H1 (cell line): ENCODE data around the gene DDR2. TPM values are rescaled to one million over a fixed set of nuclear protein-coding genes. Genes with fewer than 3 reads are reported as not detected.
A peak's percentile ranks its signal among the peaks of the same experiment; 100 is the strongest.

Source experiments
- CTCF ChIA-PET: fragments of 300-600 bp; sonication (Branson Sonifier 250); formaldehyde crosslinking; loops from one replicate; lab custom pipeline; 2021; ENCODE audit not compliant: partially characterized antibody; lab: Charles Lee
- POLR2A ChIA-PET: fragments of 300-600 bp; sonication (Branson Sonifier 250); formaldehyde crosslinking; loops from one replicate; lab custom pipeline; 2021; ENCODE audit warnings: inconsistent platforms; ENCODE audit not compliant: partially characterized antibody; lab: Charles Lee
- DNase-seq, 2 experiments: peaks; one replicate each; pipeline versions ENCODE4 v3.0.0 to v3.0.0-alpha.2; 2010 to 2022; ENCODE audit warnings: low spot score in 2 of 2, low read depth in 1 of 2, mixed read lengths in 1 of 2
- FAIRE-seq: peaks from 2 replicates; lab custom pipeline; 2011; peaks lifted over from hg19 to GRCh38; lab: Jason Lieb, UNC
- H2AFZ ChIP-seq: 2 replicates; pipeline ENCODE4 v1.8.1; 2012; ENCODE audit warnings: low read length, inconsistent platforms
- H2AK5ac ChIP-seq: 2 replicates; pipeline ENCODE4 v1.6.1; 2013; ENCODE audit warnings: low read depth, low read length
- H2BK120ac ChIP-seq: replicated peaks from 2 replicates; pipeline ENCODE3; 2013; ENCODE audit warnings: low read depth, low read length, inconsistent platforms
- H2BK12ac ChIP-seq: 2 replicates; pipeline ENCODE4 v1.6.1; 2013; ENCODE audit warnings: low read depth, low read length
- H2BK15ac ChIP-seq: 2 replicates; pipeline ENCODE4 v1.6.1; 2013; ENCODE audit warnings: low read length
- H2BK20ac ChIP-seq: 2 replicates; pipeline ENCODE4 v1.6.1; 2013; ENCODE audit warnings: low read length
- H2BK5ac ChIP-seq: 2 replicates; pipeline ENCODE4 v1.6.1; 2013; ENCODE audit warnings: low read depth, low read length
- H3K14ac ChIP-seq: 2 replicates; pipeline ENCODE4 v1.6.1; 2013; ENCODE audit warnings: inconsistent platforms; ENCODE audit not compliant: insufficient read length
- H3K18ac ChIP-seq: 2 replicates; pipeline ENCODE4 v1.6.1; 2013; ENCODE audit warnings: low read length; ENCODE audit errors: extremely low read depth
- H3K23ac ChIP-seq: 2 replicates; pipeline ENCODE4 v1.6.1; 2013; ENCODE audit warnings: inconsistent platforms; ENCODE audit not compliant: insufficient read length
- H3K23me2 ChIP-seq: 2 replicates; pipeline ENCODE4 v1.6.1; 2013; ENCODE audit warnings: low read depth, low read length
- H3K27ac ChIP-seq: 2 replicates; pipeline ENCODE4 v1.6.1; 2011; ENCODE audit warnings: low read depth, low read length, inconsistent platforms
- H3K27me3 ChIP-seq, 4 experiments: replicated peaks in 1 of 4; 1 replicate in 1 of 4; 2 replicates in 3 of 4; pipeline versions ENCODE4 v1.6.1 to v1.8.1; 2011 to 2013; ENCODE audit warnings: low read length in 3 of 4, mild to moderate bottlenecking in 3 of 4, inconsistent platforms in 2 of 4, mixed read lengths in 2 of 4, moderate library complexity in 1 of 4; ENCODE audit not compliant: control insufficient read depth in 3 of 4, insufficient read depth in 3 of 4; ENCODE audit errors: extremely low read depth in 1 of 4
- H3K36me3 ChIP-seq, 4 experiments: 2 replicates each; pipeline versions ENCODE4 v1.6.1 to v1.8.1; 2011 to 2013; ENCODE audit warnings: mild to moderate bottlenecking in 4 of 4, low read length in 3 of 4, moderate library complexity in 2 of 4, control low read depth in 1 of 4, inconsistent platforms in 1 of 4; ENCODE audit not compliant: insufficient read depth in 4 of 4, control insufficient read depth in 2 of 4
- H3K4ac ChIP-seq: replicated peaks from 2 replicates; pipeline ENCODE3; 2013; ENCODE audit warnings: low read length, low read depth, mixed read lengths, inconsistent platforms; ENCODE audit not compliant: insufficient read length
- H3K4me1 ChIP-seq, 4 experiments: replicated peaks in 1 of 4; 1 replicate in 1 of 4; 2 replicates in 3 of 4; pipeline versions ENCODE4 v1.6.1 to v1.8.1; 2011 to 2013; ENCODE audit warnings: low read length in 3 of 4, inconsistent platforms in 2 of 4, mixed read lengths in 1 of 4; ENCODE audit not compliant: insufficient read depth in 4 of 4, control insufficient read depth in 3 of 4
- H3K4me2 ChIP-seq, 2 experiments: 2 replicates each; pipeline versions ENCODE4 v1.6.1 to v1.8.1; 2011 to 2013; ENCODE audit warnings: low read depth in 2 of 2, low read length in 2 of 2, control low read depth in 1 of 2, inconsistent platforms in 1 of 2, mild to moderate bottlenecking in 1 of 2; ENCODE audit not compliant: insufficient read depth in 1 of 2
- H3K4me3 ChIP-seq, 4 experiments: fragments of 200-600, 300-600 bp in 1 of 4; sonication (generic), shearing (Covaris generic), sonication (Bioruptor Twin) in 1 of 4; 2 replicates each; pipeline versions ENCODE4 v1.5.1 to v1.8.1; 2011 to 2016; ENCODE audit warnings: low read length in 4 of 4, low read depth in 3 of 4, control low read depth in 2 of 4, inconsistent platforms in 2 of 4, mild to moderate bottlenecking in 2 of 4, mixed read lengths in 1 of 4, moderate library complexity in 1 of 4; ENCODE audit not compliant: insufficient read depth in 2 of 4; ENCODE audit errors: extremely low read depth in 1 of 4
- H3K56ac ChIP-seq: replicated peaks from 2 replicates; pipeline ENCODE3; 2013; ENCODE audit warnings: low read depth, mild to moderate bottlenecking, mixed read lengths, low read length, inconsistent platforms; ENCODE audit not compliant: insufficient read length
- H3K79me1 ChIP-seq: 2 replicates; pipeline ENCODE4 v1.6.1; 2013; ENCODE audit warnings: low read depth, low read length, control low read depth
- H3K79me2 ChIP-seq, 2 experiments: 2 replicates each; pipeline versions ENCODE4 v1.6.1 to v1.8.1; 2012 to 2013; ENCODE audit warnings: low read length in 2 of 2, mild to moderate bottlenecking in 2 of 2, inconsistent platforms in 1 of 2; ENCODE audit not compliant: insufficient read depth in 2 of 2, control insufficient read depth in 1 of 2
- H3K9ac ChIP-seq, 4 experiments: replicated peaks in 1 of 4; 1 replicate in 1 of 4; 2 replicates in 3 of 4; pipeline versions ENCODE4 v1.6.1 to v1.8.1; 2011 to 2013; ENCODE audit warnings: low read depth in 3 of 4, low read length in 3 of 4, control low read depth in 2 of 4, mild to moderate bottlenecking in 2 of 4, moderate library complexity in 2 of 4, inconsistent platforms in 1 of 4; ENCODE audit errors: extremely low read depth in 1 of 4
- H3K9me3 ChIP-seq, 2 experiments: 2 replicates each; pipeline versions ENCODE4 v1.6.1 to v1.8.1; 2012 to 2013; ENCODE audit warnings: mild to moderate bottlenecking in 2 of 2, moderate library complexity in 2 of 2, control low read depth in 1 of 2, inconsistent platforms in 1 of 2, low read depth in 1 of 2, low read length in 1 of 2, mixed read lengths in 1 of 2; ENCODE audit not compliant: insufficient read depth in 2 of 2
- H4K20me1 ChIP-seq, 2 experiments: replicated peaks in 1 of 2; 2 replicates each; pipeline versions ENCODE3 to v1.8.1; 2011 to 2013; ENCODE audit warnings: inconsistent platforms in 2 of 2, low read length in 2 of 2, mild to moderate bottlenecking in 1 of 2; ENCODE audit not compliant: insufficient read depth in 2 of 2, control insufficient read depth in 1 of 2
- H4K5ac ChIP-seq: 2 replicates; pipeline ENCODE4 v1.6.1; 2013; ENCODE audit warnings: low read length, low read depth, mixed read lengths, inconsistent platforms; ENCODE audit not compliant: insufficient read length
- H4K8ac ChIP-seq: 2 replicates; pipeline ENCODE4 v1.8.0; 2013; ENCODE audit warnings: mild to moderate bottlenecking, moderate library complexity, low read length, inconsistent platforms; ENCODE audit not compliant: insufficient read depth; ENCODE audit errors: extremely low read depth
- H4K91ac ChIP-seq: replicated peaks from 2 replicates; pipeline ENCODE3; 2013; ENCODE audit warnings: low read length, mixed read lengths, inconsistent platforms; ENCODE audit not compliant: insufficient read length
- ATF2 ChIP-seq: IDR thresholded peaks from 2 replicates; pipeline ENCODE4 v1.6.1; 2012; ENCODE audit warnings: low read length, inconsistent platforms
- BRCA1 ChIP-seq: IDR thresholded peaks from 2 replicates; pipeline ENCODE4 v1.6.1; 2012; ENCODE audit warnings: low read depth, low read length, improper control_type of control experiment
- KDM4A ChIP-seq: IDR thresholded peaks from one replicate; pipeline ENCODE4 v1.7.1; 2012; ENCODE audit warnings: low read depth, mild to moderate bottlenecking, moderate library complexity, low read length, inconsistent platforms; ENCODE audit not compliant: severe bottlenecking
- SUZ12 ChIP-seq: fragments of 200-600 bp; sonication (generic); IDR thresholded peaks from 2 replicates; pipeline ENCODE4 v1.6.1; 2012; ENCODE audit warnings: mild to moderate bottlenecking, inconsistent platforms, low read length, moderate library complexity, mixed read lengths
- TBP ChIP-seq: IDR thresholded peaks from 2 replicates; pipeline ENCODE4 v1.6.1; 2011; ENCODE audit warnings: low read depth, low read length, improper control_type of control experiment
- USF2 ChIP-seq: IDR thresholded peaks from 2 replicates; pipeline ENCODE4 v1.6.1; 2011; ENCODE audit warnings: low read length, improper control_type of control experiment
- ZNF274 ChIP-seq: IDR thresholded peaks from 2 replicates; pipeline ENCODE4 v1.7.0; 2012; ENCODE audit warnings: low read length, borderline replicate concordance; ENCODE audit errors: extremely low read depth
- WGBS, 2 experiments: shearing (Covaris generic) in 1 of 2; methylation state at CpG; one replicate each; pipeline versions ENCODE4 v1.1.6 to v1.1.7; 2013 to 2015; ENCODE audit warnings: low lambda C conversion rate in 2 of 2, mixed read lengths in 2 of 2, inconsistent platforms in 1 of 2, low coverage in 1 of 2, missing lambda C conversion rate in 1 of 2; ENCODE audit not compliant: insufficient replicate concordance in 2 of 2, insufficient coverage in 1 of 2, insufficient read length in 1 of 2; ENCODE audit errors: extremely low coverage in 1 of 2, missing lambda C conversion rate in 1 of 2; 5-methylcytosine and 5-hydroxymethylcytosine counted together
- polyA plus RNA-seq, 7 experiments: library from polyadenylated mRNA; depleted of rRNA in 3 of 7; stranded (reverse) in 5 of 7; unstranded in 2 of 7; fragments of >200 nt in 5 of 7; fragments of 200-250 nt in 2 of 7; gene quantifications; 1 replicate in 5 of 7; 2 replicates in 1 of 7; 4 replicates in 1 of 7; pipeline versions ENCODE4 v1.2.1 to v1.2.3, GENCODE V29; 2011 to 2013; ENCODE audit warnings: missing spikeins in 2 of 7, mixed read lengths in 2 of 7
- total RNA-seq: library from RNA; stranded (reverse); fragmentation: NEBNext Ultra II Directional; extraction: Animal tissue kit (Norgen Biotek cat#: 25700); gene quantifications from 2 replicates; pipeline ENCODE4 v1.2.1, GENCODE V29; 2021
- TF ChIP-seq, protein P1 (sequence below), 3 experiments: IDR thresholded peaks; 1 replicate in 2 of 3; 2 replicates in 1 of 3; pipeline versions ENCODE4 v1.5.1 to v1.6.1; 2011; ENCODE audit warnings: low read length in 3 of 3, mild to moderate bottlenecking in 3 of 3, inconsistent platforms in 2 of 3, low read depth in 1 of 3, moderate library complexity in 1 of 3; ENCODE audit not compliant: insufficient read depth in 1 of 3; ENCODE audit errors: control extremely low read depth in 1 of 3

The DDR2 gene
- total and polyA plus RNA-seq, 2 of the 8 experiments (the other 6 are each of a cell fraction or from before 2014, with no cell fraction given): 1.00 to 2.1 TPM

DNA sequence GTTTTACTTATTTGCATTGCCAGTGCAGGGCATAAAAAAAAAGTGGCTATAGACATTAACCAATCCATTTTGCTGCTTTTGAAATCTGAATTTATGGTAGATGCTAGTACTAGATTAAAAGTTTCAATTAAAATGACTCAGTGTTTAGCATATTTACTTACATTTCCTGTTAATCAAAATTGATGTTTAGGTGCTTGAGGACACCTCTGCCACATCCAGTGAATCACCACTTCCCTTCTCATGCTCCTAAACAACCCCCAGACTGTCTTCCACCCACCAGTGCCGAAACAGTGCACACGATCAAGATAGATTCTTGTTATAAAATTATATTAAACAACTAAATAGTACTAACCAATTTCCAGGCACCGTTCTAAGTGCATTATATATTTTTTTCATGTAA, 191.0 kb downstream of the DDR2 start:
- peak overlapping the region in 2 of 4 experiments; percentile 56 to 75; a peak in 2 of 8 replicates for H3K4me3 ChIP-seq
- H3K79me2 ChIP-seq: no peaks in the 10 kb centered on the region
- H3K79me1 ChIP-seq: no peaks in the 10 kb centered on the region
- H4K20me1 ChIP-seq: no peaks in the 10 kb centered on the region
- peaks cover 7% of the 10 kb centered on the region for H3K23me2 ChIP-seq
- no peak overlapping the region for H3K27ac ChIP-seq
- H4K91ac ChIP-seq: no peak overlapping the region
- H3K14ac ChIP-seq: no peak overlapping the region
- H3K4me1 ChIP-seq: peaks cover 0 to 5% (median 1%) of the 10 kb centered on the region in 4 experiments; a peak in 4 of 7 replicates
- H2BK15ac ChIP-seq: no peak overlapping the region
- no peak overlapping the region for H2BK5ac ChIP-seq
- peak overlapping the region; percentile 64 to 75 for H3K4me2 ChIP-seq
- H2AK5ac ChIP-seq: no peak overlapping the region
- ChIA-PET POLR2A (no interaction called here), CTCF (interaction anchor here (0.5 to 1.8 kb wide), 8 partner anchors 10 to 431 kb away, joined by 3 to 6 read pairs (median 3); partner anchors contain the start of gene DDR2)
- H3K56ac ChIP-seq: no peak overlapping the region
- H3K36me3 ChIP-seq: no peaks in the 10 kb centered on the region
- H3K23ac ChIP-seq: no peak overlapping the region
- H2BK20ac ChIP-seq: no peak overlapping the region
- H3K18ac ChIP-seq: no peak overlapping the region
- H4K8ac ChIP-seq: no peak overlapping the region
- H3K9me3 ChIP-seq: no peaks in the 10 kb centered on the region
- no peak overlapping the region for H4K5ac ChIP-seq
- peak overlapping the region; percentile 96; the same call in 1 of the 2 replicates for H2AFZ ChIP-seq
- no peak for DNase-seq
- H2BK12ac ChIP-seq: no peak overlapping the region
- no peak overlapping the region for H3K4ac ChIP-seq
- no peaks in the 10 kb centered on the region for H3K27me3 ChIP-seq
- 95% methylated on average over 3 of the region's 3 CpGs; no CpG with 5 or more reads in 1 of the 2 experiments for WGBS, 2 experiments
- no peak overlapping the region for H3K9ac ChIP-seq
- FAIRE-seq: no peak
- no peak overlapping the region for H2BK120ac ChIP-seq
- TF ChIP-seq SUZ12: no peak
- TF ChIP-seq ZNF274: no peak
- TF ChIP-seq BRCA1: no peak
- TF ChIP-seq USF2: no peak
- TF ChIP-seq, protein P1, sequence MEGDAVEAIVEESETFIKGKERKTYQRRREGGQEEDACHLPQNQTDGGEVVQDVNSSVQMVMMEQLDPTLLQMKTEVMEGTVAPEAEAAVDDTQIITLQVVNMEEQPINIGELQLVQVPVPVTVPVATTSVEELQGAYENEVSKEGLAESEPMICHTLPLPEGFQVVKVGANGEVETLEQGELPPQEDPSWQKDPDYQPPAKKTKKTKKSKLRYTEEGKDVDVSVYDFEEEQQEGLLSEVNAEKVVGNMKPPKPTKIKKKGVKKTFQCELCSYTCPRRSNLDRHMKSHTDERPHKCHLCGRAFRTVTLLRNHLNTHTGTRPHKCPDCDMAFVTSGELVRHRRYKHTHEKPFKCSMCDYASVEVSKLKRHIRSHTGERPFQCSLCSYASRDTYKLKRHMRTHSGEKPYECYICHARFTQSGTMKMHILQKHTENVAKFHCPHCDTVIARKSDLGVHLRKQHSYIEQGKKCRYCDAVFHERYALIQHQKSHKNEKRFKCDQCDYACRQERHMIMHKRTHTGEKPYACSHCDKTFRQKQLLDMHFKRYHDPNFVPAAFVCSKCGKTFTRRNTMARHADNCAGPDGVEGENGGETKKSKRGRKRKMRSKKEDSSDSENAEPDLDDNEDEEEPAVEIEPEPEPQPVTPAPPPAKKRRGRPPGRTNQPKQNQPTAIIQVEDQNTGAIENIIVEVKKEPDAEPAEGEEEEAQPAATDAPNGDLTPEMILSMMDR (IDR thresholded peaks at IDR 0.05; ENCODE audit: control extremely low read depth in 1 of 3, insufficient read depth in 1 of 3, low read depth in 1 of 3, low read length in 3 of 3): no peak
- no peak for TF ChIP-seq KDM4A
- no peak for TF ChIP-seq TBP
- no peak for TF ChIP-seq ATF2
